ENCODE results near the gene SCGB1A1.

- TF ChIP-seq CTCF (IDR thresholded peaks at IDR 0.05) (no peak), EZH2 (IDR thresholded peaks at IDR 0.05; ENCODE audit: borderline replicate concordance, insufficient read depth, low read depth, low read length, poor library complexity, severe bottlenecking) (no peak)
Measured at GRCh38 chr11:62373464-62374119, 45.2 kb upstream of the SCGB1A1 start.

All from B cell (primary cell).